Mucosa of gallbladder (tissue), 1 donor: Measurements from ENCODE around the gene MMP25. TPM values are rescaled to one million over a fixed set of nuclear protein-coding genes. Genes with fewer than 3 reads are reported as not detected.
"Not testable (repeated sequence)": the region's sequence is repeated elsewhere in the genome, so short reads cannot be mapped to it uniquely, and the experiment has no call there.

Source experiments
- DNase-seq: peaks from one replicate; pipeline ENCODE4 v3.0.0-alpha.2; 2020; ENCODE audit warnings: low spot score
- total RNA-seq: library from RNA; stranded (reverse); gene quantifications from one replicate; pipeline ENCODE4 v1.2.1, GENCODE V29; 2021
- donor health status: DM: no; HTN: no; CAD: no.

Gene MMP25
- total RNA-seq, 1 donor from 2014 or later: 1.1 TPM

DNA sequence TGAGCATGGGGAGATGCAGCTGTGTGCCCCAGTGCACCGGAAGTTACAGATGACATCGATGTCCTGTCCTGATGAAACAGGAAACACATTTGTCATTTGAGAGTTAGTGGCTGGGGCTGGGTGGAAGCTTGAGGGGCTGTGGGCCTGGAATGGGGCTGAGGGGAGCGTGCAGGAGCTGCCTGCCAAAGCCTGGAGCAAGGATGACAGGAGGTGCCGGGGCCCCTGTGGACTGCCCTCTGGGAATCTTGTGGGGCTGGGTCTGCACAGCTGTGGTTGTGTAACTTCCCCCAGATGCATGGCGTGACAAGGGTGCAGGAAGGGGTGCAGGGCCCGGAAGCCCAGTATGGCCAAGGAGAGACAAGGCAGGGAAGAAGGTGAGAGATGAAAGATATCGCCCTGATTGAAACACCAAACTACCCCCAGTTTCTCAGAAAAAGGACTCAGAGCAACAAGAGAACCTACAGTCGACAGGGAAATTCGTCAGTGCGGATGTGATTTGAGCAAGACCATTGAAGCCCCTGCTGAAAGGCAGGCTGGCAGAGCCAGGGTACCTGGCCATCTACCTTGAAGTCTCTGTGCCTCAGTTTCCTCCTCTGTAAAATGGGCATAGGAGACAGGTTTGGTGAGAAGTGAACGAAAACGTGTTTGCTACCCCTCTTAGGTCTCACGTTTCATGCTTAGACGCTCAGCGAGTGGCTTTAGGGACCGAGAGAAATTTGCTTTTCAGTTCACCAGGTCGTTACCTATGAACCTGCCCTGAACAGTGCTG is 8.8 kb downstream of the MMP25 start:
- DNase-seq: no peak

DNA sequence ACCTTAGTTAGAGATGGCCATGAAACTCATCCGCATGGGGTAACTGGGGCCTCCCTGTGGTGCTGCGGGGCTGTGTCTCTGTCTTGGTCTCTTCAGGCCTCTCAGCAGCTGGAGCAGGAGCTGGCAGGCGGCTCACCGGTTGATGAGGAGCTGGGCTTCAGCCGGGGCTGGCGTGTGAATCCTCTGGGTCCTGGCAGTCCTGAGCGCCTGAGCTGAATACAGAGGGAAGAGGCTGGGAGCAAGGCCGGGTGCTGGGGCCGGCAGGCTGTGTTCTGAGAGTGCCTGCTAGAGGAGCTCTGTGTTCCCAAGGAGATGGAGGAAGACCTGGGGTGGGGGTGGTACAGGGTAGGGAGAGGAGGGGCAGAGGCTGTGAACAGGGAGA is 9.4 kb downstream of the MMP25 start:
- not testable (repeated sequence) for DNase-seq

DNA sequence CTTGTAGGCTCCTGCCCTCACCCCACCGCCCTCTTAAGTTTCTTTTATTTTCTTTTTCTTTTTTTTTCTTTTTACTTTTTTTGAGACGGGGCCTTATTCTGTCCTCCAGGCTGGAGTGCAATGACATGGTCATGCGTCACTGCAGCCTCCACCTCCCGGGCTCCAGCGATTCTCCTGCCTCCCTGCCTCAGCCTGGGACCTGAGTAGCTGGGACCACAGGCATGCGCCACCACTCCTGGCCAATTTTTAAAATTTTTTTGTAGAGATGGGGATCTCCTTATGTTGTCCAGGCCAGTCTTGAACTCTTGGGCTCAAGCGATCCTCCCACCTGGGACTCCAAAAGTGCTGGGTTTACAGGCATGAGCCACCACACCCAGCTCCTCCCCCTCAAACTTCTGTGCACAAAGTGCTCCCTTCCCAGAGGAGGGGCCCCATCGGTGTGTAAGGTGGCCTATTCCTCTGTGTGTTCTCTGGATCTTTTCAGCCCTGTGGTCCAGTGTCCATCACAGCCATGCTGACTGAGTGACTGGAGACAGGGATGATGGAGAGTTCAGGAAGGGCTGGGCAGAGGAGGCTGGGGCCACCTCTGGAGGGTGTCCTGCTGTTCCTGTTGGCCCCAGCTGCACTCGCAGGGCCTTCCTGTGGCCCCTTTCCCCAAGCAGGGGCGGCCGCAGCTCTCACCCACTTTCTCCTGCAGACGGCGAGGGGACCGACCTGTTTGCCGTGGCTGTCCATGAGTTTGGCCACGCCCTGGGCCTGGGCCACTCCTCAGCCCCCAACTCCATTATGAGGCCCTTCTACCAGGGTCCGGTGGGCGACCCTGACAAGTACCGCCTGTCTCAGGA is 10.2 kb downstream of the MMP25 start:
- DNase-seq: no peak

DNA sequence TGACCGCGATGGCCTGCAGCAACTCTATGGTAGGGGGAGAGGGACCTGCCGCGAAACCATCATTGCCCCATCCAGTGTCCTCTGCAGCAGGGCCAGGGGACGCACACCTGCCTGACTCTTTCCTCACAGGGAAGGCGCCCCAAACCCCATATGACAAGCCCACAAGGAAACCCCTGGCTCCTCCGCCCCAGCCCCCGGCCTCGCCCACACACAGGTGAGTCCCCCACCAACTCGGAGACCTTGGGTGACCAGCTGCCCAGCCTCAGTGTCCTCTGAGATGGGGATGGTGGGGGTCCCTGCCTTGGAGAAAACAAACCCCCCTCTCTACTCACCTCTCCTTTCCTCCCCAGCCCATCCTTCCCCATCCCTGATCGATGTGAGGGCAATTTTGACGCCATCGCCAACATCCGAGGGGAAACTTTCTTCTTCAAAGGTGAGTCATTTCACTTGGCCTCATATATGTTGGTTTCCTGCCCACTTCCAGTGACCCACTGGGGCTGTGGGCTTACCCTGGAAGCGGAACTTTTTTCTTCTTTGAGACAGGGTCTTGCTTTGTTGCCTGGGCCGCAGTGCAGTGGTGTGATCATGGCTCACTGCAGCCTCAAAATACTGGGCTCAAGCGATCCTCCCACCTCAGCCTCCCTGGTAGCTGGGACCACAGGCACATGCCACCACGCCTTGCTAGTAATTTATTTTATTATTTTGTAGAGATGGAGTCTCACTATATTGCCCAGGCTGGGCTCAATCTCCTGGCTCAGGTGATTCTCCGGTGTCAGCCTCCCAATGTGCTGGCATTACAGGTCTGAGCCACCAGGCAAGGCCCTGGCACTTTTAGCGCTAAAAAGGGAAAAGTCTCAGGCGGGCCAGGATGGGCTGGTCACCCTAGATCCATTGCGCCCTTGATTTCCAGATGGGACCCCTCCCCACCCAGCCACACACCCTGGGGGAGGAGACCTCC is 11.1 kb downstream of the MMP25 start:
- DNase-seq: no peak

DNA sequence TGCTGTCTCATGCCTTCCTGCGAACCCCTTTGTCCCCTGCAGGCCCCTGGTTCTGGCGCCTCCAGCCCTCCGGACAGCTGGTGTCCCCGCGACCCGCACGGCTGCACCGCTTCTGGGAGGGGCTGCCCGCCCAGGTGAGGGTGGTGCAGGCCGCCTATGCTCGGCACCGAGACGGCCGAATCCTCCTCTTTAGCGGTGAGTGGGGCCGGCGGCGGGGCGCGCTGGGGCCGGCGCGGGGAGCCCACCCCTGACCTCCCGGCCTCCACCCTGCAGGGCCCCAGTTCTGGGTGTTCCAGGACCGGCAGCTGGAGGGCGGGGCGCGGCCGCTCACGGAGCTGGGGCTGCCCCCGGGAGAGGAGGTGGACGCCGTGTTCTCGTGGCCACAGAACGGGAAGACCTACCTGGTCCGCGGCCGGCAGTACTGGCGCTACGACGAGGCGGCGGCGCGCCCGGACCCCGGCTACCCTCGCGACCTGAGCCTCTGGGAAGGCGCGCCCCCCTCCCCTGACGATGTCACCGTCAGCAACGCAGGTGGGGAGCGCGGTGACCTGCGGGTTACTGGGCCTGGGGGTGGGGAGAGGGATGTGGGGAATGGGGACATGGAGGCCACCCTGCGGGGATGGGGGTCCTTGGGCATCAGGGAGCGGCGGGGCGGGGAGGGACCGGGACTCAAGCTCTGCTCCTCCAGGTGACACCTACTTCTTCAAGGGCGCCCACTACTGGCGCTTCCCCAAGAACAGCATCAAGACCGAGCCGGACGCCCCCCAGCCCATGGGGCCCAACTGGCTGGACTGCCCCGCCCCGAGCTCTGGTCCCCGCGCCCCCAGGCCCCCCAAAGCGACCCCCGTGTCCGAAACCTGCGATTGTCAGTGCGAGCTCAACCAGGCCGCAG is 12.0 kb downstream of the MMP25 start:
- no peak for DNase-seq

DNA sequence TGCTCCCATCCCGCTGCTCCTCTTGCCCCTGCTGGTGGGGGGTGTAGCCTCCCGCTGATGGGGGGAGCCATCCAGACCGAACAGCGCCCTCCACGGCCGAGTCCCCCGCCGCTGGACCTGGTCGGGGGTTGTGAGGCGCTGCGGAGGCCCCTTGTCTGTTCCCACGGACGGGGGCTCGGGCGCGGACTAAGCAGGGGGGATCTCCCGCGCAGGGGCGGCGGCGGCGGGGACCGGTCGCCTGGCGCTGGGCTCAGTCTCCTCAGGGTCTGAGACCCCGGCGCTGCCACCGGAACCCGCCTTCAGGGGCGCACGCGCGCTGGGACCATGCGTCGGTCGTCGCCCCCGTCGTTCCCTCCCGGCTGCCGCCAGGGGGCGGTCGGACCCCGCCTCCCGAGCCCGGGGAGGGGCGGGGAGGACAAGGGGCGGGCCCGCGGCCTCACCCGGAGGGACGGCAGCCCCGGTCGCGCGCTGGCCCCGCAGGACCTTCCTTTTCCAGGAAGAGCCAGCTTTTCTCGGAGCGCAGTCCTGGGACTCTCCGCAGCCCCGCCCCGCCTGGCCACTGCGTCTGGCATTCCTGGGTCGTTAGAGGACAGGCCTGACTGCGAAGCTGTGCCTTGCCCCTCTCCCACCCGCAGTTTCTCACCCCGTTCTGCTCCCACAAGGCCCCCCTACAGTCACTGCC is 12.8 kb downstream of the MMP25 start:
- peak; percentile 87 for DNase-seq

DNA sequence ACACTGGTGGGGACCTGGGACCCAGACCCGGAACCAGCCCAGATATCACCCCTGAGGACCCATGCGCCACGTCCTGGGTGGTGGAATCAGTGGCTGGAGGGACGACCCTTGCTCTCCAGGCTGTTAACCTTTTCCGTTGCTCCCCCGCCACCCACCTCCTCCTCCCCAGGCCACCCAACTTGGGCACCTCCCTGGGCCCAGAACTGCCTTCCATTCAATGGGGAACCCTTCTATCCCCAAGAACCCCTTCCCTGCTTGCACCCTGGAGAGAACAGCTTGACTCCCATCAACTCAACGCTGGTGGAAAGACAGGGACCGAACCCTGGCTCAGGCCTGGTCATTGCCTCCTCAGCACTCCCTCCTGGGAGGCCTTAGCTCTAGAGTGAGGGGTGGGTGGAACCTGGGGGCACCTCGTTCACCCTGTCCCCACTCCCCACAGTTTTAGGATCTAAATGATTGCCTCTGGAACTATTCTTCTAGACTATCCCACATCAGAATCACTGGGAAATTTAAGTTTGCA is 13.4 kb downstream of the MMP25 start:
- DNase-seq: no peak

DNA sequence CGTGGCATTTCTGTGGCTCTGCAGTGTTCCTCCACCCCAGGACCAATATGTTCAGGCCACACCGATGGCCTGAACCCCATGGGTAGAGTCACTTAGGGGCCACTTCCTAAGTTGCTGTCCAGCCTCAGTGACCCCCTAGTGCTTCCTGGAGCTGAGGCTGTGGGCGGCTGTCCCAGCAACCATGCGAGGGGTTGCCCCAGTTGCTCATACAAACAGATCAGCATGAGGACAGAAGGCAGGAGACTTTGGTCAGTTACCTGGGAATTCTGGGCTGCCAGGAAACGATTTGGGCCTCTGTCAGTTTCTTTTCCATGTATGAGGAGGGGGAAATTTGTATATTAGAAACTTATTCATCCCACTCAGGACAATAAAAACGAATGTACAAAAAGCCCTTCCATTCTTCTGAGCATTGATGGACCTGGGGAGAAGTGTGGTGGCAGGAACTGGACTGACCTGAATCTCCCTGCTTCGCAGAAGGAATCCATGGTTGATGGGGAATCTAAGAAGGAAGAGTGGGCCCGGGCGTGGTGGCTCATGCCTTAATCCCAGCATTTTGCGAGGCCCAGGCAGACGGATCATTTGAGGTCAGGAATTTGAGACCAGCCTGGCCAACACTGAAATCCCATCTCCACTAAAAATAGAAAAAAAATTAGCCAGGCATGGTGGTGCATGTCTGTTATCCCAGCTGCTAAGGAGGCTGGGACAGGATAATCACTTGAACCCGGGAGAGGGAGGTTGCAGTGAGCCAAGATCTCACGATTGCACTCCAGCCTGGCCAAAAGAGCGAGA is 14.2 kb downstream of the MMP25 start:
- DNase-seq: no peak

DNA sequence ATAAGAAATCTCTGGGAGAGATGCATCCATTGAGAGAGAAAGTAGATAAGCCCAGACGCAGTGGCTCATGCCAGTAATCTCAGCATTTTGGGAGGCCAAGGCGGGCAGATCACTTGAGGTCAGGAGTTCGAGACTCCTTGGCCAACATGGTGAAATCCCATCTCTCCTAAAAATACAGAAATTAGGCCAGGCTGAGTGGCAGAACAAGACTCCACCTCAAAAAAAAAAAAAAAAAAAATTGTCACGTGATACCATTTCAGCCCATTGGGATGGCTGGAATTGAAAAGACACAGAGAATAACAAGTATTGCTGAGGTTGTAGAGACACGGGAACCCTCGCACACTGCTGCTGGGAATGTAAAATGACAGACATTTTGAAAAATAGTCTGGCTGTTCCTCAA is 16.2 kb downstream of the MMP25 start:
- no peak for DNase-seq

DNA sequence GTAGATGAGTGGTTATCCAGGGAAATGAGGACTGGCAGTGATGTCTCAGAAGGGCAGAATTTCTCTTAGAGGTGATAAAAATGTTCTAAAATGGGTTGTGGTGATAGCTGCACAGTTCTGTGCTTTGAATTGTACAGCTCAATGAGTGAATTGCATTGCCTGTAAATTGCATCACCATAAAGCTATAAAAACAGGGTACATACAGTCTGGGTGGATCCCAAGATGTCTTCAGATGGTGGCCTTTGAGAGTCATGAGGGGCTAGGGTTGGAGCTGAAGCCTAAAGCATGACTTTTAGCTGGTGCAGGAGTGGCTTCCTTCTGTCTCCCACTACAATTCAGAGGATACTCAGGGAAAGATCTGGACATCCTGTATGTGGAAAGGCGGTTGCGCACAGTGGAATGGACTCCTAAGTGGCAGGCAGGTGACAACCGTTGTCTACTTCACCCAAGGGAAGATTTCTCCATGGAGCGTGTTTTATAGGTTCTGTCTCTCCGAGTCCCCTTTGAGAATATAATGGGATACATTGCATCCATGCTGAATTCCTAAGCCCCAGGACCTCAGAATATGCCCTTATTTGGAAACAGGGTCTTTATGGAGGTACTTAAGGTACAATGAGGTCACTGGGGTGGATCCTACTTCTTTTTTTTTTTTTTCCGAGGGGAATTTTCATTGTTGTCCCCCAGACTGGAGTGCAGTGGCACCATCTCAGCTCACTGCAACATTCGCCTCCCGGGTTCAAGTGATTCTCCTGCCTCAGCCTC is 17.4 kb downstream of the MMP25 start:
- DNase-seq: no peak

DNA sequence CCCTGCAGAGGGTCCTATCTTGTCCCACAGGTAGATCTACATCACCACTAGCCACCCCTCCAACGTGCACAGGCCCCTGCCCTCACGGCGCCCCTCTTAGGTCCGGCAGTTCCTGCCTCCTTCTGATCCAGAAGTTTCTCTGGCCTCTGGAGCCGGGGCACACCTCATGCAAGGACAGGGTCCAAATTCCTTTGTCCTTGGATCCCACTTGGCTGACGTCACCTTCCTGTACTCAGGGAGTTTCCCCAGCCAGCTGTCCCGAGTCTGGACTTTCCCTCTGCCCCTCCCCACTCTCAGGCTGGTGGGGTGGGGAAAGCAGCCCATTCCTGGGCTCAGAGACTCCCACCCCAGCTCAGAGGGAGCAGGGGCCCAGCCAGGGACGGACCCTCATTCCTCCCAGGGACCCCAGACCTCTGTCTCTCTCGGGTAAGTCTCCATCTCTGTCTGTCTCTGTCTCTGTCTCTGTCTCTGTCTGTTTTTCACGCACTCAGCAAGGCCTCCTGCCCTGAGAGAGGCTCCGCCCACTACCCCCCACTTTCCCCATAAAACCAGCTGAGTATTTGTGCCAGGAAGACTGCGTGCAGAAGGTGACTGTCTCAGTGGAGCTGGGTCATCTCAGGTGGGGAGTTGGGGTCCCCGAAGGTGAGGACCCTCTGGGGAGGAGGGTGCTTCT is 18.8 kb downstream of the MMP25 start, which contains the start of gene IL32:
Gene IL32 (plus strand): TSS at position 572 of the 673 bp plus-strand sequence. CDS start 172 bp downstream, outside the sequence.
- DNase-seq: peak; percentile 89

DNA sequence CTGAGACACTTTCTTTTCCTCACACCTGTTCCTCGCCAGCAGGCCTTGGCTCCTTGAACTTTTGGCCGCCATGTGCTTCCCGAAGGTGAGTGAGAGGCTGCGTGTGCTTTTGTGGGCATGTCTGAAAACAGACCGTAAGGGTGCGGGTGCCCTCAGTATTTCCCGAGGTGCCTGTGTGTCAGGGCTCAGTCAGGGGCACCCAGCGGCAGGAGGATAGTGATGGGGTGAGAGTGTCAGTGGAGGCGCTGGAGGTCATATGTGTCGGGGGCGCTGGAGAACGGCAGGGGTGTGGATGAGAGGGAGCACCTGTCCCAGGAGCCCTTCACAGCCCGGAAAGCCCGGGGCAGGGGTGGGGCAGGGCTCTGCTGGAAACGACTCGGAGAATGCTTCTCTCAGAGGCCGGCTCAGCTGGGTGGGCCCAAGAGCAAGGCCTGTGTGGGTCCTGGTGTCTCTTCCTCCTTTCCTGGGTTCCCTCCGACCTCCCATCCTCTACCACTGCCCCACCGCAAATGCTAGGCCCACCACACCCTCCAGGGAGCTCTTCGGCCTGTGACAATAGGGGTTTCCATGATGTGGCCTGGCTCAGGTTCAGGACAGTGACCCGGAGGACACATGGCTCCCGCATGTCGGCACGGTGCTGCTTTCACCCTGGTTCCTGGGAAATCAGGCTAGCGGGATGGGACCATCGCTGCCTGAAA is 19.5 kb downstream of the MMP25 start:
- no peak for DNase-seq

DNA sequence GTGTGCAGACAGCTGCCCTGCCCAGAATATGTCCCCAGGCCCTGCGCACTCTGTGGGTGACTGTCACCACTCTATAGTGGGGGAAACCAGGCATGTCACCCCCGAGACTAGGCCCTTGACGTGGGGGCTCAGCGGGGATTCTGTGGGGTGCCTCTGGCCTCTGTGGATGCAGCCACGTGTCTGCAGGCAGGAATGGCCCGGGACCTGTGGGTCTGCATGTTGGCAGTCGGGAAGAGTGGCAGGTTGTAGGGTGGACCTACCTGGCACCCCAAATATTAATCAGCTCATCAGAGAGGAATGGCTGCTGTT is 20.0 kb downstream of the MMP25 start:
- no peak for DNase-seq

DNA sequence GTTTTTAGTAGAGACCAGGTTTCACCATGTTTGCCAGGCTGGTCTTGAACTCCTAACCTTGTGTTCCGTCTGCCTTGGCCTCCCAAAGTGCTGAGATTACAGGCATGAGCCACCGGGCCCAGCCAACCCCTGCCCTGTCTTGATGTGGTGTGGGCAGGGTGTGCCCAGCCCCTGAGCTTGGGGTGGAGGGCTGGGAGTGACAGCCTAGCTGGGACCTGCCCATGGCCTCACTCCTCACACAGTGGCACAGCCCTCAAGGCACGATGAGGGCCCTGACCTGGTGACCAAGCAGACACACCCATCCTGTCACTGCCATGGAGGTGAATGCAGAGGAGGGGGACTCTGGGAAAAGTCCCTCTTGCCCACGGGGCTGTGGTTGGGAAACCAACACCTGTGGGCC is 22.1 kb downstream of the MMP25 start:
- no peak for DNase-seq

DNA sequence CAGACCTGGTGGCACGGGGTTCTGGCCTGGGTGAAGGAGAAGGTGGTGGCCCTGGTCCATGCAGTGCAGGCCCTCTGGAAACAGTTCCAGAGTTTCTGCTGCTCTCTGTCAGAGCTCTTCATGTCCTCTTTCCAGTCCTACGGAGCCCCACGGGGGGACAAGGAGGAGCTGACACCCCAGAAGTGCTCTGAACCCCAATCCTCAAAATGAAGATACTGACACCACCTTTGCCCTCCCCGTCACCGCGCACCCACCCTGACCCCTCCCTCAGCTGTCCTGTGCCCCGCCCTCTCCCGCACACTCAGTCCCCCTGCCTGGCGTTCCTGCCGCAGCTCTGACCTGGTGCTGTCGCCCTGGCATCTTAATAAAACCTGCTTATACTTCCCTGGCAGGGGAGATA is 22.8 kb downstream of the MMP25 start:
- DNase-seq: not testable (repeated sequence)

DNA sequence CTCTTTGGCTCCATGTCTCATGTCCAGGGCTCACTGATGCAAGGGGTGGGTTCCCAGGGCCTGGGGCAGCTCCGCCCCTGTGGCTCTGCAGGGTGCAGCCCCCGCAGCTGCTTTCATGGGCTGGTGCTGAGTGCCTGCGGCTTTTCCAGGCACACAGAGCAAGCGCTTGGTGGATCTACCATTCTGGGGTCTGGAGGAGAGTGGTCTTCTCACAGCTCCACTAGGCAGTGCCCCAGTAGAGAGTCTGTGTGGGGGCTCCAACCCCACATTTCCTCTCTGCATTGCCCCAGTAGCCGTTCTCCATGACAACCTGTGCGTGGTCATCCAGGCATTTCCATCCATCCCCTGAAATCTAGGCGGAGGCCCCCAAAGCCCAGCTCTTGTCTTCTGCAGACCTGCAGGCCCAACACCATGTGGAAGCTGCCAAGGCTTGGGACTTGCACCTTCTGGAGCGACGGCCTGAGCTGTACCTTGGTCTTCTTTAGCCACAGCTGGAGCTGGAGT is 24.3 kb downstream of the MMP25 start:
- no peak for DNase-seq

DNA sequence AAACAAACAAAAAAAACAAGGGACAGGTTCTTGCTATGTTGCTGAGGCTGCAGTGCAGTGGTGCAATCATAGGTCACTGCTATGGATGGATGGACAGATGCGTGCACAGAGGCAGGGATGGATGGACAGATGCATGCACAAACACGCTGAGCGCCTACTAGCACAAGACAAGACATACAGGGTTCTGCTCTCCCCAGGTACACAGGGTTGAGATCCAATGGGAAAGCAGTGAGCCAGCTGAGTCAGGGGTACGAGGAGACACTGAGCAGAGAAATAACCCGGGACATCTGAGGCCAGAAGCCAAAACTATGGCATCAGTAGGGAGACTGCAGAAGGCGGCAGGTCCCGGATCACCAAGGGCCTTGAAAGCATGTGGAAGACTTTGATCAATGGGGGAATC is 25.3 kb downstream of the MMP25 start:
- no peak for DNase-seq
